Cerebellar cortex (tissue), 1 donor: ENCODE measurements around the gene RPL23.
A peak's percentile ranks its signal among the peaks of the same experiment; 100 is the strongest.

Experiments
- DNase-seq: peaks from one replicate; pipeline ENCODE4 v3.0.0-alpha.2; 2015; ENCODE audit warnings: low spot score

The RPL23 gene

GRCh38 chr17:38883592-38884526 lies 30.3 kb upstream of the RPL23 start:
- no peak for DNase-seq

GRCh38 chr17:38882870-38883269 lies 29.3 kb upstream of the RPL23 start:
- no peak for DNase-seq

GRCh38 chr17:38881600-38882191 lies 28.2 kb upstream of the RPL23 start:
- no peak for DNase-seq

GRCh38 chr17:38879878-38880665 lies 26.6 kb upstream of the RPL23 start:
- peak; percentile 75 for DNase-seq

GRCh38 chr17:38877130-38877851 lies 23.8 kb upstream of the RPL23 start:
- DNase-seq = no peak

GRCh38 chr17:38875477-38876075 lies 22.1 kb upstream of the RPL23 start:
- DNase-seq = no peak

GRCh38 chr17:38874505-38875400 lies 21.2 kb upstream of the RPL23 start:
- DNase-seq = no peak

GRCh38 chr17:38873640-38874380 lies 20.3 kb upstream of the RPL23 start:
- no peak for DNase-seq

GRCh38 chr17:38872671-38873385 lies 19.3 kb upstream of the RPL23 start:
- no peak for DNase-seq

GRCh38 chr17:38872027-38872511 lies 18.5 kb upstream of the RPL23 start:
- no peak for DNase-seq

GRCh38 chr17:38871247-38872015 lies 17.9 kb upstream of the RPL23 start:
- DNase-seq = no peak

GRCh38 chr17:38870259-38871165 lies 17.0 kb upstream of the RPL23 start:
- DNase-seq = peak; percentile 52

- peak; percentile 77 for DNase-seq
Measured at GRCh38 chr17:38869526-38870258, 16.2 kb upstream of the RPL23 start, which contains the start of gene LASP1. Gene LASP1, plus strand, starts transcription at chr17:38870058. Its CDS starts 132 bp downstream, at chr17:38870190.

GRCh38 chr17:38868817-38869525 lies 15.4 kb upstream of the RPL23 start:
- peak; percentile 94 for DNase-seq
